ENCODE data around the gene RTKN. TPM values are rescaled to one million over a fixed set of nuclear protein-coding genes. Genes with fewer than 3 reads are reported as not detected.
"Not testable (repeated sequence)": the region's sequence is repeated elsewhere in the genome, so short reads cannot be mapped to it uniquely, and the experiment has no call there.

Gene RTKN
- total RNA-seq, 1 experiment from 2014 or later = 83.1 TPM

- Histone ChIP-seq H3K27me3 (ENCODE audit: control insufficient read depth, insufficient read depth, low read length) (no peaks in the 10 kb centered on the region), H3K36me3 (ENCODE audit: control insufficient read depth, insufficient read depth, low read length) (peaks cover 3% of the 10 kb centered on the region; the same call in 1 of the 2 replicates), H3K4me3 (ENCODE audit: low read depth in 2 of 2, low read length in 2 of 2) (peak within 1 kb of the TSS; percentile 70 to 86), H3K9me3 (ENCODE audit: control insufficient read depth, insufficient read depth, low read depth, low read length) (no peaks in the 10 kb centered on the region), H3K4me1 (ENCODE audit: control insufficient read depth, insufficient read depth, low read length) (peaks cover under 1% of the 10 kb centered on the region; the same call in 1 of the 2 replicates), H3K27ac (ENCODE audit: low read length) (peak within 1 kb of the TSS; percentile 95)
- ChIA-PET POLR2A (no interaction called here), CTCF (interaction anchor here (1.5 kb wide), 1 partner anchor 11 kb away, joined by 6 read pairs; the partner anchor contains the start of genes CCDC142 and TTC31)
- intact Hi-C loops (cut with micrococcal nuclease; ENCODE audit: unreplicated experiment) = no loop called here
- DNase-seq (ENCODE audit: low read depth, low spot score) = peak; percentile 80
- ATAC-seq = peak; percentile 95
- TF ChIP-seq, protein P1, sequence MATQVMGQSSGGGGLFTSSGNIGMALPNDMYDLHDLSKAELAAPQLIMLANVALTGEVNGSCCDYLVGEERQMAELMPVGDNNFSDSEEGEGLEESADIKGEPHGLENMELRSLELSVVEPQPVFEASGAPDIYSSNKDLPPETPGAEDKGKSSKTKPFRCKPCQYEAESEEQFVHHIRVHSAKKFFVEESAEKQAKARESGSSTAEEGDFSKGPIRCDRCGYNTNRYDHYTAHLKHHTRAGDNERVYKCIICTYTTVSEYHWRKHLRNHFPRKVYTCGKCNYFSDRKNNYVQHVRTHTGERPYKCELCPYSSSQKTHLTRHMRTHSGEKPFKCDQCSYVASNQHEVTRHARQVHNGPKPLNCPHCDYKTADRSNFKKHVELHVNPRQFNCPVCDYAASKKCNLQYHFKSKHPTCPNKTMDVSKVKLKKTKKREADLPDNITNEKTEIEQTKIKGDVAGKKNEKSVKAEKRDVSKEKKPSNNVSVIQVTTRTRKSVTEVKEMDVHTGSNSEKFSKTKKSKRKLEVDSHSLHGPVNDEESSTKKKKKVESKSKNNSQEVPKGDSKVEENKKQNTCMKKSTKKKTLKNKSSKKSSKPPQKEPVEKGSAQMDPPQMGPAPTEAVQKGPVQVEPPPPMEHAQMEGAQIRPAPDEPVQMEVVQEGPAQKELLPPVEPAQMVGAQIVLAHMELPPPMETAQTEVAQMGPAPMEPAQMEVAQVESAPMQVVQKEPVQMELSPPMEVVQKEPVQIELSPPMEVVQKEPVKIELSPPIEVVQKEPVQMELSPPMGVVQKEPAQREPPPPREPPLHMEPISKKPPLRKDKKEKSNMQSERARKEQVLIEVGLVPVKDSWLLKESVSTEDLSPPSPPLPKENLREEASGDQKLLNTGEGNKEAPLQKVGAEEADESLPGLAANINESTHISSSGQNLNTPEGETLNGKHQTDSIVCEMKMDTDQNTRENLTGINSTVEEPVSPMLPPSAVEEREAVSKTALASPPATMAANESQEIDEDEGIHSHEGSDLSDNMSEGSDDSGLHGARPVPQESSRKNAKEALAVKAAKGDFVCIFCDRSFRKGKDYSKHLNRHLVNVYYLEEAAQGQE (IDR thresholded peaks at IDR 0.05; ENCODE audit: insufficient read depth in 1 of 2, low read depth in 2 of 2, low read length in 1 of 2) = 0 out of 4 replicates have a peak, but pooled peaks of 1 of the 2 experiments have one; percentile 45
- TF ChIP-seq SIN3A (IDR thresholded peaks at IDR 0.05; ENCODE audit: borderline replicate concordance, insufficient read depth, low read depth, low read length) (0 out of 2 replicates have a peak, but pooled peaks have one; percentile 55), POLR2AphosphoS5 (IDR thresholded peaks at IDR 0.05; ENCODE audit: low read depth, low read length) (peak; percentile 99)
- TF ChIP-seq, protein P2, sequence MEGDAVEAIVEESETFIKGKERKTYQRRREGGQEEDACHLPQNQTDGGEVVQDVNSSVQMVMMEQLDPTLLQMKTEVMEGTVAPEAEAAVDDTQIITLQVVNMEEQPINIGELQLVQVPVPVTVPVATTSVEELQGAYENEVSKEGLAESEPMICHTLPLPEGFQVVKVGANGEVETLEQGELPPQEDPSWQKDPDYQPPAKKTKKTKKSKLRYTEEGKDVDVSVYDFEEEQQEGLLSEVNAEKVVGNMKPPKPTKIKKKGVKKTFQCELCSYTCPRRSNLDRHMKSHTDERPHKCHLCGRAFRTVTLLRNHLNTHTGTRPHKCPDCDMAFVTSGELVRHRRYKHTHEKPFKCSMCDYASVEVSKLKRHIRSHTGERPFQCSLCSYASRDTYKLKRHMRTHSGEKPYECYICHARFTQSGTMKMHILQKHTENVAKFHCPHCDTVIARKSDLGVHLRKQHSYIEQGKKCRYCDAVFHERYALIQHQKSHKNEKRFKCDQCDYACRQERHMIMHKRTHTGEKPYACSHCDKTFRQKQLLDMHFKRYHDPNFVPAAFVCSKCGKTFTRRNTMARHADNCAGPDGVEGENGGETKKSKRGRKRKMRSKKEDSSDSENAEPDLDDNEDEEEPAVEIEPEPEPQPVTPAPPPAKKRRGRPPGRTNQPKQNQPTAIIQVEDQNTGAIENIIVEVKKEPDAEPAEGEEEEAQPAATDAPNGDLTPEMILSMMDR (IDR thresholded peaks at IDR 0.05) = no peak
- in situ Hi-C loops (cut with HindIII; ENCODE audit: low pct_unique_long_range_greater_than_20kb, low sequenced_read_pairs) = no loop called here
- TSS peak; percentile 98 for BruUV-seq (replicated peaks)
These were observed 30.6 kb upstream of the RTKN start, which contains the start of gene MRPL53 for GRCh38 chr2:74472086-74472944. MRPL53 (minus strand) TSS chr2:74472680; CDS start chr2:74472660, 20 bp downstream.

GRCh38 chr2:74471332-74472065, 29.8 kb upstream of the RTKN start:
- Histone ChIP-seq H3K4me1 (ENCODE audit: control insufficient read depth, insufficient read depth, low read length) (peaks cover 2% of the 10 kb centered on the region; the same call in 1 of the 2 replicates), H3K27me3 (ENCODE audit: control insufficient read depth, insufficient read depth, low read length) (no peaks in the 10 kb centered on the region), H3K4me3 (ENCODE audit: low read depth in 2 of 2, low read length in 2 of 2) (peak overlapping the region; percentile 70 to 86), H3K9me3 (ENCODE audit: control insufficient read depth, insufficient read depth, low read depth, low read length) (no peaks in the 10 kb centered on the region), H3K27ac (ENCODE audit: low read length) (peak overlapping the region; percentile 95), H3K36me3 (ENCODE audit: control insufficient read depth, insufficient read depth, low read length) (peaks cover 3% of the 10 kb centered on the region; the same call in 1 of the 2 replicates)
- no TSS peak for BruUV-seq (replicated peaks)
- ATAC-seq = no peak
- no peak for DNase-seq (ENCODE audit: low read depth, low spot score)
- ChIA-PET CTCF (no interaction called here), POLR2A (interaction anchor here (0.6 to 0.7 kb wide), 4 partner anchors 13 to 265 kb away, joined by 4 to 9 read pairs (median 6); partner anchors contain the start of gene WBP1)
- intact Hi-C loops (cut with micrococcal nuclease; ENCODE audit: unreplicated experiment) = no loop called here
- TF ChIP-seq POLR2AphosphoS5 (IDR thresholded peaks at IDR 0.05; ENCODE audit: low read depth, low read length) (no peak), SIN3A (IDR thresholded peaks at IDR 0.05; ENCODE audit: borderline replicate concordance, insufficient read depth, low read depth, low read length) (no peak), TCF7L2 (IDR thresholded peaks at IDR 0.05; ENCODE audit: low read depth, low read length) (no peak)
- TF ChIP-seq, protein P2 (IDR thresholded peaks at IDR 0.05) = no peak
- TF ChIP-seq, protein P1 (IDR thresholded peaks at IDR 0.05; ENCODE audit: insufficient read depth in 1 of 2, low read depth in 2 of 2, low read length in 1 of 2) = no peak
- in situ Hi-C loops (cut with HindIII; ENCODE audit: low pct_unique_long_range_greater_than_20kb, low sequenced_read_pairs) = no loop called here

GRCh38 chr2:74470742-74471141, 29.0 kb upstream of the RTKN start:
- intact Hi-C loops (cut with micrococcal nuclease; ENCODE audit: unreplicated experiment); CTCF ChIA-PET; H3K27ac ChIP-seq (ENCODE audit: low read length); H3K9me3 ChIP-seq (ENCODE audit: control insufficient read depth, insufficient read depth, low read depth, low read length); BruUV-seq (replicated peaks); H3K4me1 ChIP-seq (ENCODE audit: control insufficient read depth, insufficient read depth, low read length); H3K36me3 ChIP-seq (ENCODE audit: control insufficient read depth, insufficient read depth, low read length); in situ Hi-C loops (cut with HindIII; ENCODE audit: low pct_unique_long_range_greater_than_20kb, low sequenced_read_pairs); DNase-seq (ENCODE audit: low read depth, low spot score); H3K4me3 ChIP-seq (ENCODE audit: low read depth in 2 of 2, low read length in 2 of 2); ATAC-seq; H3K27me3 ChIP-seq (ENCODE audit: control insufficient read depth, insufficient read depth, low read length): not testable (repeated sequence)
- POLR2A ChIA-PET = interaction anchor here (0.6 to 0.7 kb wide), 3 partner anchors 16 to 266 kb away, joined by 4 to 9 read pairs (median 8); no protein-coding TSS in a partner anchor

Data from Panc1 (cell line).